ENCODE data around the gene HMG20A.

Gene HMG20A

DNA sequence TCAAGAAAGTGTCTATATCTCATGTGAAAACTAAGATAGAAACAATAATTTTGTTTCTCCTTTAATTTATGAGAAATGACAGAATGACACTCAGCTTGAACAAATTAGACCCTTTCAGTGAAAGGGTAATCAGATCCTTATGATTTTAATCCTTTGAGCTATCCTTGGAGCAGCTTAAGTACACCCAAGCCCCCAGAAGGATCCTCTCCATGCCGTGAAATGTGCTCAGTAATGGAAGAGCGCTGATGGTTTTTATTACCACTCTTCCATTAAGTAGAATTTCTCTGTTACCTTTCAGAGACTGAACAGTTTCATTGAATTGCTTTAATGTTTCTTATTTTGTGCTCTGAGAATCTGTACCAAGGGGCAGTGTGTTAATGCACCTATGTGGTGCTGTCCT, 54.3 kb downstream of the HMG20A start:
- DNase-seq (ENCODE audit: low read depth, low spot score) = no peak

DNA sequence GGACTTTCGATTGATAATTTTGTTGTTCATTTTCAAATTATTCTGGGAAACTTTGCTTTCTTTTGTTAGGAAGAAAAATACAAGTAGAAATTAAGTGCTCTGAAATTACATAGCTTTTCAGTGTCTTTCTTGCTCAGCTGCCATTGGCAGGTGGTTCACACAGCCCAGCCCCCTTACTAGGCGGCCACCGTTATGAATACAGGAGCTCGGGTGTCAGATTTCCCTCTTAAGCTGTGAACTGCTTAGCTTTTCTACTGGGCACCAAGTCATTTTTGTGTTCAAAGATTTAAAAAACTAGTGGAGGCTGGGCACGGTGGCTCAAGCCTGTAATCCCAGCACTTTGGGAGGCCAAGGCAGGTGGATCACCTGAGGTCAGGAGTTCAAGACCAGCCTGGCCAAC, 55.2 kb downstream of the HMG20A start:
- DNase-seq (ENCODE audit: low read depth, low spot score) = no peak

DNA sequence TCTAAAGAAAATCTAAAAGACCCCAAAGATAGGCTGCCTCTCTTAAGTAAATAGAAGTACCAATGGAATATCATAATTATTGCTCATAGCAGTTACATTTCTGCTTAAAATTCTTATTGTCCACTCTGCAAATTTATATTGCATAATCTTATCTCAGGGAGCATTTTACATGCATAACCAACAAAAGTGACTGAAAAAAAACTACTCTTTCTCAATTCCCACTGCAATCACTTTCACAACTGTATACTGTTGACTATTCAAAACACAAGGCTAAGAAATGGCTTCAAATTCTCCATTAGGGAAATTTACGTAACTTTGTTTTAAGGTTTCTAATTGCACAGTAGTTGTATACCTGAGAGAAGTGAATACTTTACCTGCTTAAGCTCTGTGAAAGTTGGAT, 56.3 kb downstream of the HMG20A start:
- no peak for DNase-seq (ENCODE audit: low read depth, low spot score)

DNA sequence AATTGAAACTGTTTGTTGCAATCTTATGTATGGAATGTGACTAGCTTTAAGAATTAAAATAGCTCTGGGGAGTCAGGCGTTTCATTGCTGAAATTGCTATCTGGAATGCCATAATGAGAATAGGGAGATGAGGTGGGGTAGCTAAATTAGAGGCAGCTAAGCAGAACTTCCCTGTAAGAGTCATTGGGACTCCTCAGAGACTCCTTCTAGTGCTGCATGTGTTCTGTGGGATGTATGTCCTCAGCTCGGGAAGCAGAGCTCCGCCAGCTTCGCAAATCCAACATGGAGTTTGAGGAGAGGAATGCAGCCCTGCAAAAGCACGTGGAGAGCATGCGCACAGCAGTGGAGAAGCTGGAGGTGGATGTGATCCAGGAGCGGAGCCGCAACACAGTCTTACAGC, 57.4 kb downstream of the HMG20A start:
- DNase-seq (ENCODE audit: low read depth, low spot score) = no peak

DNA sequence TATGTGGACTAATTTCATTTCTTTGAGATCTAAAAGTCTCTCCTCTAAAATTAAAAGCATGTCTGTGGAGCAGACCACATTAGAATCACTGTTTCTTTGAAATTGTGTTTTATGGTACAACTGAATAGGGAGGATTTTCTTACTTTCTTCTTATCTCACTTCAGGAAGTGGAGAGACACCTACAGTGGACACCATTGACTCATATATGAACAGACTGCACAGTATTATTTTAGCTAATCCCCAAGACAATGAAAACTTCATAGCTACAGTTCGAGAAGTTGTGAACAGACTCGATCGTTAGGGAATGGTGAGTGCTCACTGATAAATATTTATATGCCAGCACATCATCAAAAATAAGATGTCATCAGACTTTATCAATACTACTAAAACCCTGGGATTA, 58.3 kb downstream of the HMG20A start:
- no peak for DNase-seq (ENCODE audit: low read depth, low spot score)

DNA sequence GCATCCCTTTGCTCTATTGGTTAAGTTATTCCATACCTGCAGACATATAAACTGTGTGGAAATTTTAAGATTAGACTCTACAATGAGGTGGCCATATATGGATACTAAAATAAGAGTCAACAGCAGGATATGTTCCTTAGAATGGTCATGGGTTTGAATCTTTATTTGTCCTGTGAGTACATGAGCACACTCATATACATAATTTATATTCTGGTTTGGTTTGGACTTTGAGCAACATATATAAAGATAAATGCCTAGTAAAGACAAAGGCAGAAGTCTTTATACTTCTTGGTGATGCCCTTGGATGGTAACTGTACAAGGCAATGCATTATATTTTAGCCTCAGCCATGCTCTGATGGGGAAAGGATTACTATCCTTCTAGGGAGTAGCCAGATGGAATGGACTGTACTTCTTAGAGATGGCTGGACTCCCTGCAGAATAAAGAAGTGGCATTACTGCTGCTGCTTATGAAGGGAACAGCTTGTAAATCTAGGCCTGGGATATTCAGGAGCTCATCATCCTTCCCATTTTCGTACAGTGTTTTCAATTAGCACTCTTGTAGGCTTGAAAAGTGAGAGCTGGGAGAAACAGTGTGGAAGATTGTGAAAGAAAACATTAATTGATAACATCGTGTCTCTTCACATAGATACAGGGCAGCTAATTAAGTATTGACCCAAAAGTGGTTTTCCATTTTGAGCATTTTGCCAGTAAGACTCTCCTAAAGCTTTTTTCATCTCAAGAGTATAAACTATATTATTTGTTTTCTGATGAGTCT, 60.4 kb downstream of the HMG20A start:
- no peak for DNase-seq (ENCODE audit: low read depth, low spot score)

DNA sequence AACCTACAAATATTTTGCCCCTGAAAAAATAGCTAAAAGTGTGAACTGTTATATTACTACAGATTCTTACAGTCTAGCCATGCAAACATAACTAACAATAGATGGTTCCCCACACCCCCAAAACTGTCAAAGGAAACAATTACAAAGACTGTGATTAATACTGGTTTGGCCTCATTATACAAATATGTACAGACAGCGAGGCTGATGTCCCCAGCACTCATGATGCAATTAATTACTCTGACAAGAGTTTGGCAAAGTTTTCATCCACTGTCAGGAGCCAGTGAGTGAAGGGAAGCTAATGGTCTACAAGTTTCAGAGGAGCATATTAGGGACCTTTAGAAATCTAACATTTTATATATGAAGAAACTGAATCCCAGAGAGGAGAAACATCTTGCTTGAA, 61.0 kb downstream of the HMG20A start:
- DNase-seq (ENCODE audit: low read depth, low spot score) = no peak

DNA sequence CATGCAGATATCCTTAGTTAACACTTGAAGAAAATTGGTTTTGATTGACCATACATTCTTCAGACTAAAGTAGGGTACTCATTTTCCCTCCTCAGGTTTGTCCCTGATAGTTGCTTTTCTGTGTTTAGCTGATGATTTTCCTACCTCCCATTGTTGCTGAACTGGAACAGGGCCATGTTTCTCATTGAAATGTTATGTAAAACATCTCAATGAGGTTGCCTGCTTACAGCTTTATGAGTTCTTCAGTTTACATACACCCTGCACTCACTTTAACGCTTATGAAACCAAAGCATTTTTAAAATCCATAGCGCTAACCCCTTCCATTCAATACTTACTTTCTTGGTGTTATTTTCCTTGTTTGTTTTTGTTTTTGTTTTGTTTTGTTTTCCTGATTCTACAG, 61.9 kb downstream of the HMG20A start:
- DNase-seq (ENCODE audit: low read depth, low spot score) = no peak

DNA sequence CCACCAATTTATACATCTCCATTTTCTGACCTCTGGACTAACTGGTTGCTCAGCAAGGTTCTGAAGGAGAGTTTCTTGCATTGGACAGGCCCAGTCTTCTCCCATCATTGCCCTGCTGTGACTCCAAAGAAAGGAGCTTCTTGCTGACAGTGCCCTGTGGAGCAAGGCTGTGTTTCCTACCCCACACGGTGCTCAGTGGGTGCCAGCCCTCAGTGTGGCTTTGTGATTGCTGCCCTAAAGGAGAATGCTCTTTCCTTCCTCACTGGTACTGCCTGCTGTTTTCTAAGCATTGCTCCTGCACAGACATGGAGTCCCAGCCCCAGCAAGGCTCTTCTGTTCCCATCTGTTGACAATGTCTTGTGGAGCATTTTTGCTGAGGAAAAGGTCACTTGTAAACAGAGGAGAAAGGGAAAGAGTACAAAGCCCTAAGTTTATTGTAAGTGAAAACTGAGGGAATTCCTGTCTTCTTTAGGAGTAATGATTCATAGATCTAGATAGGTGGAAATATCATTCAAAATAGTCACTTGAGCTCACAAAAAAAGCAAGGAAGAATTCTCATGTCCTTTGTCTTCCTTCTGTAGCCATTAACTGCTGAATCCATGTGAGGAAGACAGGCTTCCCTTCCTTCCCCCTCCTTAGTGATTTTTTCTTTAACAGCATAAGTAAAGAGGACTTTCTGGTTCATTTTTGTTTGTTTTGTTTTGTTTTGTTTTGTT, 62.9 kb downstream of the HMG20A start:
- no peak for DNase-seq (ENCODE audit: low read depth, low spot score)

DNA sequence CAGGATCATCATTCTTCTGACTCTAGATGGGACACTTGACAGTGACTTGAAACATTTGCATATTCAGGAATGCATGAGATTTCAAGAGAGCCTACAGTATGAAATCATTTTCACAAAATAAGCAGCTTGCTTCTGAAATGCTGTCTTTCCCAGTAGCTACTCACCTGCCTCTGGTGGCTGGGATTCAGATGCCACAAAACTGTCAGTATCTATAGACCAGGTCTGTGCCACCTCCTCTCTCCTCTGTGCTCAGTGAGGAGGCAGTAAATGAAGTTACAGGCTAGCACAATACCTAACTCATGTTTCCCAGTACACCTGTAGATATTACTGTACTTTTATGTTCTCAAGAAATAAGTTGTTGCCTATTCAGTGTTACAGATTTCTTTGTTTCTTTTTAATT, 64.3 kb downstream of the HMG20A start:
- DNase-seq (ENCODE audit: low read depth, low spot score) = no peak

DNA sequence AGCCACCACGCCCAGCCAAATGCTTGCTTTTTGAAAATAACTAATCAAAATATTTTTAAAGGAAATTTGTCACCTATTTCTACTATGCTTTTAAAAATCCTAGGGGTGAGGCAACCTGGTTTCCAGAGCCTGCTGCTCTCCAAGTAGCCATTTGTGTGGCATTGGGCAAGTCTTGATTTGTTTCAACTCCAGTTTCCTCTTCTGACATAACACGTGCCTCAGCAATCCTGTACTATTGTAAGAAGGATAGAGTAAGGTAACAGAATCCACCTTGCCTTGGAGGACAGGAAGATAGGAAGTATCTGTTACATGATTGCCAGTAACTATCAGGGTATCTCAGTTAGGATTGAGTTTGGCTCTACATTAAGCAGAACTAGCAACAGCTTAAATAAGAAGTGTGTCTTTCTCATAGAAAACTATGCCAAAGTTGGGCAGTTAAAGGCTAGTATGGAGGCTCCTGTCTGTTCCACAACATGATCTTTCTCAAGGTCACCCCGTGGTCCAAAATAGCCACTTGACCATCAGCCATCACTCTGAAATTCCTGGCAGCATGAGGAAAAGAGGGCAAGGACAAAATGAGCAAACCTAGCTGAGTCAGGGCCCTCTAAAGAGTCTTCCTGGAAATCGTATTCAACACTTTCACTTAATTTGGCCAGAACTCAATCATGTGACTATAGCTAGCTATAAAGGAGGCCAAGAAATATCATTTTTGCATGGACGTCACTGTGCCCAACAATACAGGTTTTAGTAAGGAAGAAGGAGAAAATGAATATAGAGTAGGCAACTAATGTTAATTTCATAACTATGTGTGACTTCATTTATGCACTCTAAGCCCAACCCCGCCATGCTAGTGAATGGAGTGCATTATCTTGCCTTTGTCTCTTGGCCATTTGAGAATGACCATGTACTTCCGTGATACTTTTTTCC, 66.1 kb downstream of the HMG20A start:
- DNase-seq (ENCODE audit: low read depth, low spot score) = no peak

DNA sequence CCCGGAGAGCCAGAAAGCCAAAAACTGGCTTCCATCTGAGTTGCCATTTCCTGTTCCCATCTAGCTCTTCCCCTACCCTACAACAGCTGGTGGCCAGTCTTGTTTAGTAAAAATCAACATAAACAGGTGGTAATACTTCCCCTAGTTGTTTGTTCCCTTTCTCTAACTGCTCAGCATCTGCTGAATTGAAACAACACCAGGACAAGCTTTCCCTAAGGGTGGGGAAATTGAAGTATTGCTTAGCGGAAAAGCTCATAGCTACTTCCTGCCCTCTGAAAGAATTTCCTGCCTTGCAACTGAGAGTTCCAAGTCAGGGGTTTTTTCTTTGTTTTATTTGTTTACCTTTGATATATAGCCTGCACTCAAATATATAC, 66.8 kb downstream of the HMG20A start:
- no peak for DNase-seq (ENCODE audit: low read depth, low spot score)

DNA sequence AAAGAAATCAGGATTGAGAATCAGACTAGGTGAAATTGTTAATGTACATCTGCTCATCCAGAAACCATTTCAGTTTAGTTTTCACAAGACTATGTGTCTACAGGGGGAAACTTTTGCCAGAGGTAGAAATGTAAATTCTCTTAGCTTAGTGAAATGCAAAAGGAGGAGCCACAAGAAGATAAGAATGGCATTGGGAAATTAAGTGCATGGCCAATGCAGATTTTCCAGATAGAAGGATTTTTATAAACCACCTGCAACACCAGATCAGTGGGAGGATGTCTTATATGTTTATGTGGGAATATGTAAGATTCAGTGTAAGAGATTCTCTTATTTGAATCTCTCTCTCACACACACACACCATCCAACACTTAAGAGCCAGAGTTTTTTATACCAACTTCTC, 67.2 kb downstream of the HMG20A start:
- no peak for DNase-seq (ENCODE audit: low read depth, low spot score)

DNA sequence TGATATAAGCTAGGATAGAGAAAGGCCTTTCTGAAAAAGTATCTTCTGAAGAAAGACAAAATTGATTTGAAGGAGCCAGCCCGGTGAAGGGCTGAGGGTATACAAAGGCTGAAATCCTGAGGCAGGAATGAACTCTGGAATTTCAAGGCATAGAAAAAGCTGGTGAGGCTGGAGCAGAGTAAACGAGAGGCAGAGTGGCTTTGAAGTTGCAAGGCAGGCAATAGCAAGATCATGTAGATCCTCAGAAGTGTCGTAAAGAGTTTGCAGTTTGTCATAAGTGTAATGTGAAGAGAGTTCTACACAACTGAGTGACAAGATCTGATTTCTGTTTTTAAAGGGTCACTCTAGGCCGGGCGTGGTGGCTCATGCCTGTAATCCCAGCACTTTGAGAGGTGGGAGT, 69.0 kb downstream of the HMG20A start:
- no peak for DNase-seq (ENCODE audit: low read depth, low spot score)

DNA sequence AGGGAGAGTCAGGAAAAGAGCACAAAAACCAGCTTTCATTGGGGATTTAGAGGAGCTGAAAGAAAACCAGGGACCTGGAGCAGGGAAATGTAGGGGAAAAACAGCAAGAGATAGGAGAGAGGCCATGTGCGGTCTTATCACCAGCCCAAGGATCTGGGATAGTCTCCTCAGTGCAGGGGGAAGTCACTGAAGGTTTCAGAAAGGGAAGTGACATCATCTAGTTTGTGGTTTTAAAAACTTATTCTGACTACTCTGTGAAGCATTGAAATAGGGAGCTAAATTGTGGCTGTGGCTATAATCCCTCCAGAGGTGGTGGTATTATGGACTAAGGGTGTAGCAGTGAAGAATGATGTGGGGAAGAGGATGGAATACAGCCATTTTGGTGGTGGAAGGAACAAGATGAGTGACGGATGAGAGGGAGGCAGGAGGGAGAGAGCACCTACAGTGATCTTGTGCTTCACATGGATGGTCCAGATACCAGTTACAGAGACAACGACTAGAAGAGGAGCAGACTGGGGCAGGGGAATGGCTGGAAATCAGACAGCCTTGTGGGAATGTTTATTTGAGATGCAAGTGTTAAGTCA, 72.7 kb downstream of the HMG20A start:
- no peak for DNase-seq (ENCODE audit: low read depth, low spot score)

DNA sequence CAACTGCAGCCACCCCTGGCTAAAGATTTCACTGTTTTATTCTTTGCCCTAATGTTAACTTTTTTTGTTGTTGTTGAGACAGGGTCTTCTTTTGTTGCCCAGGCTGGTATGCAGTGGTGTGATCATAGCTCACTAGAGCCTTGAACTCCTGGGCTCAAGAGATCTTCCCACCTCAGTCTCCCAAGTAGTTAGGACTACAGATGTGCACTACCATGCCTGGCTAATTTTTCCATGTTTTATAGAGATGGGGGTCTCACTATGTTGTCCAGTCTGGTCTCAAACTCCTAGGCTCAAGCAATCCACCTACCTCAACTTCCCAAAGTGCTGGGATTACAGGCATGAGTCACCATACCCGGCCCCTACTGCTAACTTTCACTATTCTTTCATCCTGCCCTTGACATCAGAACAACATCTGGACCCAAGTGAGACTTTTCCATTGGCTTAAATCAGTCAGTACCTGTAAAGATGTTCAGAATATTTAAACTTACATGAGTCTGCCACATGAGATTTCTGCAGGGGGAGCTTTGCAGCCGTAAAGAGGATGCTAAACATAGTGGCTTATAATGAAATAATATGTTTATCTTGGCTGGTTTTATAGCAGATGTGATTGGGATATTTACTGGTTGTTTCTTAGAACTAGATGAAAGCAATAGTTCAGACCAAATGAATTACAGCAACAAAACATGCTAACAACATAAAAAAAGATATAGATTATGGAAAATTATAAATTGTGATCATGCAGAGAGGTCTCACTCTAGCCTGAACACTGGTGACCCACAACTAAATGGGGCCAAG, 73.6 kb downstream of the HMG20A start:
- DNase-seq (ENCODE audit: low read depth, low spot score) = no peak

DNA sequence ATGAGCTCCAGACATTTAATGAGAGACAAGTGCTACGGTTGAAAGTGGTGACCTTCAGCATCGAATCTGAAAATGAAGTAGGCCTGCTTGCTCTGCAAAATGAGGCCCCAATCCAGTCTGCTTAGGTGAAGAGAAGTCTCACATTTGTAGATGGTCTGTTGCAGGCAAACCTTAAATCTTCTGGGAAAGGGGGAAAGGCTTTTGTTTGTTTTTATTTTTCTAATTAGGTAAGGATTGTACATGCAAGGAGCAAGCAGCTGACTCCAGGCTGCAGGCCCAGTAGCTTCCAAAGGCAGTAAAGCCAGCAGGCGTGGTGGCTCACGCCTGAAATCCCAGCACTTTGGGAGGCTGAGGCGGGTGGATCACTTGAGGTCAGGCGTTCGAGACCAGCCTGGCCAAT, 74.3 kb downstream of the HMG20A start:
- no peak for DNase-seq (ENCODE audit: low read depth, low spot score)

DNA sequence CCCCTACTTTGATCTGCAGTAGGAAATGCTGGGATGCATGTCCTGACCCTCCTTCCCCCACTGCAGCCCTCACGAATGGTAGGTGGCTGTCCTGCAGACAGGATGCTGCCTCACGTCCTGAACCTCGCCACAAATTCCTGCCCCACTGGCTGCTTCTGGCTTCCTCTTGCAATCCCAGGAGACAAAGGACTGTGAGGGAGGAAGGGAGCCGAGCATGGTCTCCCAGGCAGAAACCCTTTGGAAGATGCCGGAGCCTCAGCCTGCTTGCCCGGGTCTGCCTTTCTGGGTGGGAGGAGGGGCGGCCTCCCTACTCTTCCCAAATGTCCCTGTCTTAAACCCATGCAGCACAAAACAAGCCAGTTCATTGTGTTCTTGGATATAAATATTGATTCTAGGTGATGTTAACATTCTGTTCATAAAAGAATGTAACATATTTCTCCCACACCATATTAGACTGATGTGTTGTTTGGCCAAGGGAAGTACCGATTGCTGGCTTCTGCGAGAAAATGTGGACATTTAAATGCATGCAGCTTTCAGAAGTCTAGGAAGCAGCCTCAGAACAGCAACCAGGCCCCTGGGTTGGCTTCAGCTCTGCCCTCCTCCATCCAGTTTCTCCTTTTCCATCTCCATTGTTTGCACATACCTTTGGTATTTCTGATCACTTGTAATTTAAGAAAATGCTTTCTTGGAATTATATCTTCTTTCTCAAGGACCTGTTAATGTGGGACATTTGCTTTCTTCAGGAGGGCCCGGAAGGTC, 75.3 kb downstream of the HMG20A start:
- no peak for DNase-seq (ENCODE audit: low read depth, low spot score)

DNA sequence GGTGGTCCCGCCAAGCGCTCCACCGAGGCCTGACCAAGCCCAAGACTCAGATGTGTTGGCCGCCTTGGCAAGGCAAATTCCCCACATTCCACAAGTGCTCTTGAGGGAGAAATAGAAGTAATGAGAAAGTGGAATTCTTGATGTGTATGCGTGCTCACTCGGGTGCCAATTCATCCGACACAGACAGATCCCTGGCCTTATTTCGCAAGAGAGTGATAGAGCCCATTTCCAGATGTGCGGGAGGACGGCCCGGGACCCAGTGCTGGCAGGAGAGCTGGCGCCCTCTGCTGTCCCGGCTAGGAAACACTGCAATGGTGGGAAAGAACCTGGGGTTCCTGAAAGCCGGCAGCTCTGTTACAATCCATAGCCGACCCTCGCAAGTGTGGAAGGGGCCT, 76.0 kb downstream of the HMG20A start:
- no peak for DNase-seq (ENCODE audit: low read depth, low spot score)

DNA sequence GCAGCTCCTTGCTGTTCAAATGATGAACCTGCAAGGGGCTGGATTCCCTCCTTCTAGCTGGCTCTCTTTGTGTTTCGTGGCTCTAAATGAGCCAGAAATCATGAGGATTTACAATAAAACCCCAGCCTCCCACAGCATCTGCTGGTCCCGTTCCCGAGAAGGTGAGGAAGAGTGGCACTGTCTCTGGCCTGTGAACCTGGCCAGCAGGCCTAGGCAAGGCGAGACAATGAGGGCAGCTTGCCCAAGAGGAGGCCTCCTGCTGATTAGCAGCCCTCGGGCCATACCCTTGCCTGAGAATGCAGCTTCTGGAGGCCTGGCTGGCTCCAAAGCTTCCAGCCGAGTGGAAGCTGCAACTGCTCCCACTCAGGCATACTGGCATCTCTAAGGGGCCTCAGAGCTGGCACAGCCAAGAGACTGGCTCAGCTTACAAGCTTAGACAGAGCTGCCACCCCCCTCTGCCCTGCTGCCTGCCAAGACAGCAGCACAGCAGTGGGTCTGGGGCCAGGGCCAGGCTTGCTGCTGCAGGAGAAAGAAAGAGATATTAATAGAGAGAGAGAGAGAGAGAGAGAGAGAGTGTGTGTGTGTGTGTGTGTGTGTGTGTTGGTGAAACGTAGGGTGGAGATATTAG, 76.5 kb downstream of the HMG20A start:
- DNase-seq (ENCODE audit: low read depth, low spot score) = no peak

Measured in iPS DF 19.7 (cell line).